ENCODE data around the gene SSBP3.

DNA sequence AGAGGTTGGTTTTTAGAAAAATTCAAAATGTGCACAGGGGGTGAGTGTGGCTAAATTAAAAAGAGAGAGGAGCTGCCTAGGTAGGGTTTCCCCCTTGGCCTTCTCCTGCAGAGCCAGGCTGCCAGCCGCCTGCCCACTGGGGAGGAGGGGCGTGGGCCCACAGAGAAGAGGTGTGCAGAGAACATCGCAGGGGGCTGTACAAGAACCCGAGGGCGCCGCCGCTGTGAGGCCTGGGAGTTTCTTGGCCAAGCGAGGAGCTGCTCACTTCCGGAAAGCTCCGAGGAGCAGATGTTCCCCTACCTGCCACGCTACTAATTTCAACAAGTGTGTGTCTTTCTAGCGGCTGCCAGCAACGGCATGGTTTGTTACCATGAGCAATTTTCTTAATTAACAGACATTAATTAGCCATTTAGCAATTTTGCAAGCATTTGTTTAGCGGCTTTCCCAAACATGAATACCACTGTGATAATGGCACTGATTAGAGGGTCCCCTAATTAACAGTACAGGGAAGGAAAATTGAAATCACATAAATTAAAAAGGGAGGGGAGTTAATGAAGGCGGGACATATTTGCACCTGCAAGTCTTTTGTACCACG, 146.6 kb downstream of the SSBP3 start:
- no peak for TF ChIP-seq POLR2A (IDR thresholded peaks at IDR 0.05)
- TF ChIP-seq, protein P1, sequence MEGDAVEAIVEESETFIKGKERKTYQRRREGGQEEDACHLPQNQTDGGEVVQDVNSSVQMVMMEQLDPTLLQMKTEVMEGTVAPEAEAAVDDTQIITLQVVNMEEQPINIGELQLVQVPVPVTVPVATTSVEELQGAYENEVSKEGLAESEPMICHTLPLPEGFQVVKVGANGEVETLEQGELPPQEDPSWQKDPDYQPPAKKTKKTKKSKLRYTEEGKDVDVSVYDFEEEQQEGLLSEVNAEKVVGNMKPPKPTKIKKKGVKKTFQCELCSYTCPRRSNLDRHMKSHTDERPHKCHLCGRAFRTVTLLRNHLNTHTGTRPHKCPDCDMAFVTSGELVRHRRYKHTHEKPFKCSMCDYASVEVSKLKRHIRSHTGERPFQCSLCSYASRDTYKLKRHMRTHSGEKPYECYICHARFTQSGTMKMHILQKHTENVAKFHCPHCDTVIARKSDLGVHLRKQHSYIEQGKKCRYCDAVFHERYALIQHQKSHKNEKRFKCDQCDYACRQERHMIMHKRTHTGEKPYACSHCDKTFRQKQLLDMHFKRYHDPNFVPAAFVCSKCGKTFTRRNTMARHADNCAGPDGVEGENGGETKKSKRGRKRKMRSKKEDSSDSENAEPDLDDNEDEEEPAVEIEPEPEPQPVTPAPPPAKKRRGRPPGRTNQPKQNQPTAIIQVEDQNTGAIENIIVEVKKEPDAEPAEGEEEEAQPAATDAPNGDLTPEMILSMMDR (IDR thresholded peaks at IDR 0.05), result no peak
